Measurements from ENCODE around the gene NKG7. TPM values are rescaled to one million over a fixed set of nuclear protein-coding genes. Genes with fewer than 3 reads are reported as not detected.
"Not testable (repeated sequence)": the region's sequence is repeated elsewhere in the genome, so short reads cannot be mapped to it uniquely, and the experiment has no call there.

Gene NKG7
- total RNA-seq, 4 donors from 2014 or later, result 1.2 to 1.8 TPM; not detected in 2

DNA sequence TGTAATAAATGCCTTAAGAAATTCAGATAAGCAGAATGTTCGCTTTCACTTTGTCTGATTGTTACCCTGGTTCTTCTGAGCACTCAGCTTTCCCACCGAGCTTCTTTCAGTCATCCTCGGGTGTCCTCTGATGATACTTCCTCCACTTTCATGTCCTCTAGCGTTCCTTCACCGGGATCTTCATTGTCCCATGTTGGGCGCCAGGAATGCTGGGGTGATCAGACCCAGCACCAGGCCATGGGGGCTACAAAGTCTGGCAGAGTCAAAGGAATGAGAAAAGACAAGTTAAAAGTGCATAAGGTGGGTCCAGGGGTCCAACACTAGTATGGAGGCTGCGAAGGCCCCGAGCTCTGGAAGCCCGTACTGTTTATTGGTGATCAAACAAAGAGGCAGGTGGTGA is 29.7 kb upstream of the NKG7 start:
- no peaks in the 10 kb centered on the region for H3K27me3 ChIP-seq
- H3K36me3 ChIP-seq, result no peaks in the 10 kb centered on the region
- H3K4me1 ChIP-seq, result no peaks in the 10 kb centered on the region
- TF ChIP-seq, protein P1, sequence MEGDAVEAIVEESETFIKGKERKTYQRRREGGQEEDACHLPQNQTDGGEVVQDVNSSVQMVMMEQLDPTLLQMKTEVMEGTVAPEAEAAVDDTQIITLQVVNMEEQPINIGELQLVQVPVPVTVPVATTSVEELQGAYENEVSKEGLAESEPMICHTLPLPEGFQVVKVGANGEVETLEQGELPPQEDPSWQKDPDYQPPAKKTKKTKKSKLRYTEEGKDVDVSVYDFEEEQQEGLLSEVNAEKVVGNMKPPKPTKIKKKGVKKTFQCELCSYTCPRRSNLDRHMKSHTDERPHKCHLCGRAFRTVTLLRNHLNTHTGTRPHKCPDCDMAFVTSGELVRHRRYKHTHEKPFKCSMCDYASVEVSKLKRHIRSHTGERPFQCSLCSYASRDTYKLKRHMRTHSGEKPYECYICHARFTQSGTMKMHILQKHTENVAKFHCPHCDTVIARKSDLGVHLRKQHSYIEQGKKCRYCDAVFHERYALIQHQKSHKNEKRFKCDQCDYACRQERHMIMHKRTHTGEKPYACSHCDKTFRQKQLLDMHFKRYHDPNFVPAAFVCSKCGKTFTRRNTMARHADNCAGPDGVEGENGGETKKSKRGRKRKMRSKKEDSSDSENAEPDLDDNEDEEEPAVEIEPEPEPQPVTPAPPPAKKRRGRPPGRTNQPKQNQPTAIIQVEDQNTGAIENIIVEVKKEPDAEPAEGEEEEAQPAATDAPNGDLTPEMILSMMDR (IDR thresholded peaks at IDR 0.05), result no peak
- TF ChIP-seq POLR2A (IDR thresholded peaks at IDR 0.05), result no peak
- H3K4me3 ChIP-seq, result no peak overlapping the region
- no peak overlapping the region for H3K27ac ChIP-seq
- peaks cover 0 to 10% (median 4%) of the 10 kb centered on the region in 4 donors for H3K9me3 ChIP-seq
- no peak for DNase-seq

DNA sequence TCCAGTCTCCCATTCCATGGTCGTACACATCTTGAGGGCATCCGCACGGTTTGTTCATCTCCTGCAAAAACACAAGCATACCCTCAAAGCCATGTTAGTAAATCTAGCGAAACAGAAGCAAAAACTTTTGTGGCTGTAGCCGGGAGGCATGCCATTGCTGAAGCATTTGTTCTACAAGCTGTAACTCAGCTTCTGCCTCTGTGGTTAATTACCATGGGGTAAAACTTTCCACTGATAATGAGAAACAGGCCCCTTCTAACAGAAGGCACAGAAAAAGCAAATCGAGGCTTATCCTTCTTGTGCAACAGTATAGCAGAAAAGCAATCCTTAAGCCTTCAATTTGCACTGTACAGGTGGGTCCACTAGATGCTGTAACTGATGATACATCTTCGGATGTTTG is 27.5 kb upstream of the NKG7 start:
- not testable (repeated sequence) for H3K27ac ChIP-seq, H3K4me1 ChIP-seq, H3K36me3 ChIP-seq

DNA sequence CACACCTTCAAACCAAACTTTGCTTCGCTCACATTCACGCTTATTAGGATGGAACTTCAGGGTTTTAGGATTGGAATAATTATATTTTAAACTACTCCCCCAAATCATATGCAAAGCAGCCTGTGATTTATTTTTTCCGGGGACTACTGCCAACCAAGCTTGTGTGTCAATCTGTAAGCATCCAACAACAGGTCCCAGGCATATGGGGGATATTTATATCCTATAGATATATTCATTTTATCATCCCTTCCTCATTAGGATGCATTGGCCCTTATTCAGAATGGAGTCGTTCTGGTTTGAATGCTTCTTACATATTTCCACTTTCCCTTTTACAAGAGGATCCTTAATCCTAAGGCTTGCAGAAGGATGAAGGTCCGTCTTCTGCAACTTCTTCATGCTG is 26.8 kb upstream of the NKG7 start:
- H3K27ac ChIP-seq, result no peak overlapping the region
- no peak for DNase-seq
- peaks cover 0 to 10% (median 4%) of the 10 kb centered on the region in 4 donors for H3K9me3 ChIP-seq
- H3K4me1 ChIP-seq, result peaks cover 0 to 7% (median 6%) of the 10 kb centered on the region in 4 donors
- TF ChIP-seq, protein P1 (IDR thresholded peaks at IDR 0.05), result no peak
- no peak for TF ChIP-seq POLR2A (IDR thresholded peaks at IDR 0.05)
- H3K36me3 ChIP-seq, result no peaks in the 10 kb centered on the region
- no peak overlapping the region for H3K4me3 ChIP-seq
- no peaks in the 10 kb centered on the region for H3K27me3 ChIP-seq

More for the DNA sequence above, 27.5 kb upstream of the NKG7 start:
- H3K4me3 ChIP-seq, H3K27me3 ChIP-seq, DNase-seq: not testable (repeated sequence)
- peaks cover 0 to 10% (median 4%) of the 10 kb centered on the region in 4 donors for H3K9me3 ChIP-seq

GRCh38 chr19:51398096-51398704 is 25.7 kb upstream of the NKG7 start:
- H3K27me3 ChIP-seq, result no peaks in the 10 kb centered on the region
- no peak for TF ChIP-seq POLR2A (IDR thresholded peaks at IDR 0.05)
- TF ChIP-seq, protein P1 (IDR thresholded peaks at IDR 0.05), result peak; percentile 18 to 59 (median 48)
- H3K4me1 ChIP-seq, result peaks cover 0 to 11% (median 6%) of the 10 kb centered on the region in 4 donors
- H3K9me3 ChIP-seq, result peaks cover 0 to 10% (median 4%) of the 10 kb centered on the region in 4 donors
- H3K4me3 ChIP-seq, result no peak overlapping the region
- H3K36me3 ChIP-seq, result no peaks in the 10 kb centered on the region
- no peak overlapping the region for H3K27ac ChIP-seq
- no peak for DNase-seq

GRCh38 chr19:51397453-51397852 is 25.0 kb upstream of the NKG7 start:
- H3K4me3 ChIP-seq, H3K36me3 ChIP-seq, H3K27ac ChIP-seq, H3K9me3 ChIP-seq, H3K27me3 ChIP-seq, DNase-seq: not testable (repeated sequence)
- H3K4me1 ChIP-seq, result peaks cover 0 to 11% (median 6%) of the 10 kb centered on the region in 4 donors

DNA sequence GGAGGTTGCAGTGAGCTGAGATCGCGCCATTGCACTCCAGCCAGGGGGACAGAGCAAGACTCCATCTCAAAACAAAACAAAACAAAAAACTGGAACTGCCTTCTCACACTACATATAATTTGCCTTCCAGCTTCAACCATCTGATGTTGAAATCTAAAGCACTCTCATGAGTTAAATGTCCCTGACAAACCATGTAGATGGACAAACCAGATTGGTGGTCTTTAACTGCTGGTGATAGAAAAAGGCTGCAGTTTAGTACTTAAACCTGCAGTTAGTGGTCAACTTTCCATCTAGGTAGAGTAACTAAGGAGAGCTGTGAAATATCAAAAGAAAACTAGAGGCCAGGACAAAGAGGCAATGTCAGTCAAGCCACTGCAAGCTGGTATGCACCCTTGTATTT is 23.7 kb upstream of the NKG7 start:
- no peaks in the 10 kb centered on the region for H3K9me3 ChIP-seq
- H3K36me3 ChIP-seq, result no peaks in the 10 kb centered on the region
- H3K27ac ChIP-seq, result no peak overlapping the region
- no peaks in the 10 kb centered on the region for H3K27me3 ChIP-seq
- DNase-seq, result no peak
- TF ChIP-seq, protein P1 (IDR thresholded peaks at IDR 0.05), result no peak
- H3K4me3 ChIP-seq, result no peak overlapping the region
- peaks cover 0 to 11% (median 6%) of the 10 kb centered on the region in 4 donors for H3K4me1 ChIP-seq
